HCT116 (cell line): ENCODE measurements around the gene DYNC2LI1. TPM values are rescaled to one million over a fixed set of nuclear protein-coding genes. Genes with fewer than 3 reads are reported as not detected.

Source experiments
- ATAC-seq: fragments of 200-7000 bp; cut with Tn5 transposase; 2 replicates; pipeline ENCODE4 v1.9.1; 2020; ENCODE audit warnings: mild to moderate bottlenecking, moderate library complexity
- BruUV-seq: library from RNA; stranded (reverse); fragments of 400-500 nt; replicated peaks from 2 replicates; lab custom pipeline; 2021; lab: Mats Ljungman, UMichigan
- CTCF ChIA-PET: fragments of 300-600 bp; sonication (Branson Sonifier 250); formaldehyde crosslinking; loops from one replicate; lab custom pipeline; 2021; ENCODE audit warnings: antibody characterized with exemption; lab: Charles Lee
- POLR2A ChIA-PET: fragments of 300-600, 350-600 bp; sonication (Branson Sonifier 250); formaldehyde crosslinking; loops from one replicate; lab custom pipeline; 2021; ENCODE audit warnings: antibody characterized with exemption; lab: Charles Lee
- RAD21 ChIA-PET, 2 experiments: fragments of 300-600 bp; sonication (Branson Sonifier 250); formaldehyde crosslinking; loops; one replicate each; lab custom pipeline; 2023; ENCODE audit warnings: low total read pairs in 2 of 2; ENCODE audit not compliant: uncharacterized antibody in 2 of 2, unreplicated experiment in 2 of 2, low non-redundant PET in 1 of 2; lab: Charles Lee
- DNase-seq: peaks from one replicate; pipeline ENCODE4 v3.0.0-alpha.2; 2010; ENCODE audit warnings: low read depth, low spot score
- H2AFZ ChIP-seq: fragments of 200-600 bp; shearing (Covaris generic), sonication (generic); 2 replicates; pipeline ENCODE4 v1.6.1; 2017; ENCODE audit warnings: low read depth, mixed run types, mixed read lengths, antibody characterized with exemption, low read length; ENCODE audit not compliant: poor library complexity, severe bottlenecking
- H3K27ac ChIP-seq: 2 replicates; pipeline ENCODE4 v1.5.1; 2012; ENCODE audit warnings: low read depth, low read length
- H3K27me3 ChIP-seq: fragments of 200-600 bp; sonication (generic); 2 replicates; pipeline ENCODE4 v1.6.1; 2016; ENCODE audit warnings: mixed run types, low read length, mixed read lengths; ENCODE audit not compliant: insufficient read depth
- H3K36me3 ChIP-seq, 2 experiments: fragments of 200-500 bp in 1 of 2; fragments of 200-600 bp in 1 of 2; sonication (Bioruptor generic) in 1 of 2; sonication (generic) in 1 of 2; 2 replicates each; pipeline versions ENCODE4 v1.5.1 to v1.6.1; 2014 to 2016; ENCODE audit warnings: low read length in 2 of 2, inconsistent platforms in 1 of 2, mixed read lengths in 1 of 2, mixed run types in 1 of 2; ENCODE audit not compliant: insufficient read depth in 2 of 2, control insufficient read depth in 1 of 2
- H3K4me1 ChIP-seq, 2 experiments: fragments of 200-600 bp in 1 of 2; sonication (generic) in 1 of 2; 2 replicates each; pipeline versions ENCODE4 v1.5.1 to v1.6.1; 2012 to 2017; ENCODE audit warnings: low read length in 2 of 2, inconsistent platforms in 1 of 2, mild to moderate bottlenecking in 1 of 2, mixed read lengths in 1 of 2, mixed run types in 1 of 2, moderate library complexity in 1 of 2; ENCODE audit not compliant: insufficient read depth in 2 of 2, control insufficient read depth in 1 of 2
- H3K4me2 ChIP-seq: fragments of 200-600 bp; sonication (generic); 2 replicates; pipeline ENCODE4 v1.6.1; 2017; ENCODE audit warnings: mixed run types, low read length, mixed read lengths
- H3K4me3 ChIP-seq, 2 experiments: fragments of 200-600 bp in 1 of 2; sonication (generic) in 1 of 2; replicated peaks in 1 of 2; 2 replicates each; pipeline ENCODE4 v1.5.1; 2011 to 2016; ENCODE audit warnings: low read length in 2 of 2, control low read depth in 1 of 2, low read depth in 1 of 2, mild to moderate bottlenecking in 1 of 2, mixed read lengths in 1 of 2, mixed run types in 1 of 2
- H3K79me2 ChIP-seq: fragments of 200-600 bp; sonication (generic); 2 replicates; pipeline ENCODE4 v1.6.1; 2017; ENCODE audit warnings: mild to moderate bottlenecking, mixed run types, low read length, moderate library complexity, mixed read lengths; ENCODE audit not compliant: insufficient read depth
- H3K9ac ChIP-seq: fragments of 200-600 bp; sonication (generic); 2 replicates; pipeline ENCODE4 v1.6.1; 2016; ENCODE audit warnings: low read length, mixed read lengths
- H3K9me2 ChIP-seq: fragments of 200-600 bp; sonication (generic), shearing (Covaris generic); 2 replicates; pipeline ENCODE4 v1.6.1; 2017; ENCODE audit warnings: mixed run types, mild to moderate bottlenecking, moderate library complexity; ENCODE audit not compliant: insufficient read depth
- H3K9me3 ChIP-seq, 2 experiments: fragments of 200-500 bp in 1 of 2; fragments of 200-600 bp in 1 of 2; sonication (Bioruptor generic) in 1 of 2; sonication (generic) in 1 of 2; 2 replicates each; pipeline ENCODE4 v1.6.1; 2014 to 2017; ENCODE audit warnings: low read length in 2 of 2, mixed read lengths in 2 of 2, inconsistent platforms in 1 of 2, low read depth in 1 of 2, mild to moderate bottlenecking in 1 of 2, mixed run types in 1 of 2, moderate library complexity in 1 of 2; ENCODE audit not compliant: control insufficient read depth in 1 of 2, insufficient read depth in 1 of 2
- H4K20me1 ChIP-seq: fragments of 200-600 bp; sonication (generic), shearing (Covaris generic); 2 replicates; pipeline ENCODE4 v1.6.1; 2017; ENCODE audit warnings: mixed run types, mild to moderate bottlenecking, moderate library complexity; ENCODE audit not compliant: insufficient read depth
- CBX3 ChIP-seq: IDR thresholded peaks from 2 replicates; pipeline ENCODE4 v1.6.1; 2012; ENCODE audit warnings: low read depth
- CEBPB ChIP-seq: IDR thresholded peaks from 2 replicates; pipeline ENCODE4 v1.6.1; 2012; ENCODE audit warnings: low read depth
- EGR1 ChIP-seq: IDR thresholded peaks from 2 replicates; pipeline ENCODE4 v1.6.1; 2012; ENCODE audit warnings: low read depth
- ELF1 ChIP-seq: IDR thresholded peaks from 2 replicates; pipeline ENCODE4 v1.6.1; 2012; ENCODE audit warnings: low read depth, borderline replicate concordance
- EZH2phosphoT487 ChIP-seq: fragments of 200-600 bp; IDR thresholded peaks from 2 replicates; pipeline ENCODE4 v1.6.1; 2018; ENCODE audit warnings: antibody characterized with exemption, borderline replicate concordance
- JUND ChIP-seq: IDR thresholded peaks from 2 replicates; pipeline ENCODE4 v1.6.1; 2012
- POLR2A ChIP-seq: IDR thresholded peaks from 2 replicates; pipeline ENCODE4 v1.7.0; 2011; ENCODE audit warnings: borderline replicate concordance; ENCODE audit not compliant: insufficient read depth, insufficient read length; ENCODE audit errors: extremely low read depth
- POLR2AphosphoS5 ChIP-seq: IDR thresholded peaks from 2 replicates; pipeline ENCODE4 v1.6.1; 2011; ENCODE audit warnings: mild to moderate bottlenecking, low read depth, low read length, moderate library complexity
- RAD21 ChIP-seq: IDR thresholded peaks from 2 replicates; pipeline ENCODE4 v1.6.1; 2012; ENCODE audit warnings: low read depth, mild to moderate bottlenecking
- SIN3A ChIP-seq: IDR thresholded peaks from 2 replicates; pipeline ENCODE4 v1.6.1; 2012; ENCODE audit warnings: low read depth
- SP1 ChIP-seq: IDR thresholded peaks from 2 replicates; pipeline ENCODE4 v1.6.1; 2012; ENCODE audit warnings: low read depth
- SRF ChIP-seq: IDR thresholded peaks from 2 replicates; pipeline ENCODE4 v1.6.1; 2012; ENCODE audit warnings: low read depth
- TCF7L2 ChIP-seq: IDR thresholded peaks from 2 replicates; pipeline ENCODE4 v1.7.0; 2011; ENCODE audit warnings: borderline replicate concordance, inconsistent platforms; ENCODE audit not compliant: insufficient read depth, insufficient read length; ENCODE audit errors: extremely low read depth
- ZFX ChIP-seq: fragments of 450-650 bp; IDR thresholded peaks from 2 replicates; pipeline ENCODE4 v1.6.1; 2017
- ZNF274 ChIP-seq: fragments of 200-500 bp; sonication (Bioruptor generic); IDR thresholded peaks from 2 replicates; pipeline ENCODE4 v1.6.1; 2014; ENCODE audit warnings: mild to moderate bottlenecking, low read depth, low read length, inconsistent platforms
- intact Hi-C: fragments of 100-400 bp; cut with micrococcal nuclease; formaldehyde crosslinking; loops from 2 replicates; pipeline ENCODE4 v1.10.0; 2022
- total RNA-seq: library from RNA; stranded (reverse); gene quantifications from one replicate; pipeline ENCODE4 v1.2.1, GENCODE V29; 2021; ENCODE audit not compliant: unreplicated experiment
- TF ChIP-seq, protein P1 (sequence below), 3 experiments: fragments of 200-600 bp in 1 of 3; sonication (generic) in 1 of 3; IDR thresholded peaks in 2 of 3; conservative IDR thresholded peaks in 1 of 3; 2 replicates each; pipeline ENCODE4 v1.5.1; 2012 to 2017; ENCODE audit warnings: low read depth in 2 of 3, low read length in 2 of 3, antibody characterized with exemption in 1 of 3, borderline replicate concordance in 1 of 3, control low read depth in 1 of 3, mild to moderate bottlenecking in 1 of 3, mixed read lengths in 1 of 3, mixed run types in 1 of 3, moderate library complexity in 1 of 3; ENCODE audit not compliant: insufficient read depth in 1 of 3
- TF ChIP-seq, protein P2 (sequence below): IDR thresholded peaks from 2 replicates; pipeline ENCODE4 v1.6.1; 2012; ENCODE audit warnings: low read depth
- TF ChIP-seq, protein P3 (sequence below): IDR thresholded peaks from 2 replicates; pipeline ENCODE4 v1.6.1; 2012
- TF ChIP-seq, protein P4 (sequence below): IDR thresholded peaks from 2 replicates; pipeline ENCODE4 v1.6.1; 2012

DYNC2LI1 gene
- total RNA-seq, 1 experiment from 2014 or later, result 16.7 TPM

DNA sequence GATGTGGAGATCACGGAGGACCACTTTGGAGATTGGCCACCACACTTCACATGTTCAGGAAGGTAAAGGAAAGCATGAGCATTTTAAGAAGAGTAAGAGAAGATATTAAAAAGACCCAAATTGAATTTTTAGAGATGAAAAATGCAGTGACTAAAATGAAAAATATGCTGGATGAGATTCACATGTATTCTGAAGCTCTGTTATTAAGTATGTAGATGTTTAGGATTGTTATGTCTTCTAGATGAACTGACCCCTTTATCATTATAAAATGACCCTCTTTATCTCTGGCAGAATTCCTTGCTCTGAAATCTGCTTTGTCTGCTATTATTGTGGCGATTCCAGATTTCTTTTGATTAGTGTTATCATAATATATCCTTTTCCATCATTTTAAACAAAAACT, 36.0 kb upstream of the DYNC2LI1 start:
- ChIA-PET POLR2A (no interaction called here), CTCF (no interaction called here), RAD21 (no interaction called here)
- Histone ChIP-seq H3K9me2 (no peaks in the 10 kb centered on the region), H4K20me1 (no peaks in the 10 kb centered on the region), H3K79me2 (no peaks in the 10 kb centered on the region), H3K27ac (no peak overlapping the region), H3K4me1 (peaks cover 2 to 12% of the 10 kb centered on the region in 2 experiments; a peak in 3 of 4 replicates), H3K9me3 (no peaks in the 10 kb centered on the region), H3K4me3 (no peak overlapping the region), H3K27me3 (no peaks in the 10 kb centered on the region), H3K9ac (no peak overlapping the region), H3K4me2 (peak overlapping the region; percentile 52), H3K36me3 (peaks cover 0 to under 1% of the 10 kb centered on the region in 2 experiments; a peak in 1 of 4 replicates), H2AFZ (no peak overlapping the region)
- TF ChIP-seq TCF7L2, result no peak
- no peak for TF ChIP-seq SRF
- no peak for TF ChIP-seq ZNF274
- no peak for TF ChIP-seq ZFX
- TF ChIP-seq RAD21, result no peak
- TF ChIP-seq SIN3A, result no peak
- TF ChIP-seq ELF1, result no peak
- TF ChIP-seq, protein P1, sequence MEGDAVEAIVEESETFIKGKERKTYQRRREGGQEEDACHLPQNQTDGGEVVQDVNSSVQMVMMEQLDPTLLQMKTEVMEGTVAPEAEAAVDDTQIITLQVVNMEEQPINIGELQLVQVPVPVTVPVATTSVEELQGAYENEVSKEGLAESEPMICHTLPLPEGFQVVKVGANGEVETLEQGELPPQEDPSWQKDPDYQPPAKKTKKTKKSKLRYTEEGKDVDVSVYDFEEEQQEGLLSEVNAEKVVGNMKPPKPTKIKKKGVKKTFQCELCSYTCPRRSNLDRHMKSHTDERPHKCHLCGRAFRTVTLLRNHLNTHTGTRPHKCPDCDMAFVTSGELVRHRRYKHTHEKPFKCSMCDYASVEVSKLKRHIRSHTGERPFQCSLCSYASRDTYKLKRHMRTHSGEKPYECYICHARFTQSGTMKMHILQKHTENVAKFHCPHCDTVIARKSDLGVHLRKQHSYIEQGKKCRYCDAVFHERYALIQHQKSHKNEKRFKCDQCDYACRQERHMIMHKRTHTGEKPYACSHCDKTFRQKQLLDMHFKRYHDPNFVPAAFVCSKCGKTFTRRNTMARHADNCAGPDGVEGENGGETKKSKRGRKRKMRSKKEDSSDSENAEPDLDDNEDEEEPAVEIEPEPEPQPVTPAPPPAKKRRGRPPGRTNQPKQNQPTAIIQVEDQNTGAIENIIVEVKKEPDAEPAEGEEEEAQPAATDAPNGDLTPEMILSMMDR (IDR thresholded peaks at IDR 0.05 in 2 of 3, conservative IDR thresholded peaks at IDR 0.05 in 1 of 3; ENCODE audit: borderline replicate concordance in 1 of 3, insufficient read depth in 1 of 3, low read depth in 2 of 3, low read length in 2 of 3), result no peak
- no peak for TF ChIP-seq JUND
- TF ChIP-seq, protein P2, sequence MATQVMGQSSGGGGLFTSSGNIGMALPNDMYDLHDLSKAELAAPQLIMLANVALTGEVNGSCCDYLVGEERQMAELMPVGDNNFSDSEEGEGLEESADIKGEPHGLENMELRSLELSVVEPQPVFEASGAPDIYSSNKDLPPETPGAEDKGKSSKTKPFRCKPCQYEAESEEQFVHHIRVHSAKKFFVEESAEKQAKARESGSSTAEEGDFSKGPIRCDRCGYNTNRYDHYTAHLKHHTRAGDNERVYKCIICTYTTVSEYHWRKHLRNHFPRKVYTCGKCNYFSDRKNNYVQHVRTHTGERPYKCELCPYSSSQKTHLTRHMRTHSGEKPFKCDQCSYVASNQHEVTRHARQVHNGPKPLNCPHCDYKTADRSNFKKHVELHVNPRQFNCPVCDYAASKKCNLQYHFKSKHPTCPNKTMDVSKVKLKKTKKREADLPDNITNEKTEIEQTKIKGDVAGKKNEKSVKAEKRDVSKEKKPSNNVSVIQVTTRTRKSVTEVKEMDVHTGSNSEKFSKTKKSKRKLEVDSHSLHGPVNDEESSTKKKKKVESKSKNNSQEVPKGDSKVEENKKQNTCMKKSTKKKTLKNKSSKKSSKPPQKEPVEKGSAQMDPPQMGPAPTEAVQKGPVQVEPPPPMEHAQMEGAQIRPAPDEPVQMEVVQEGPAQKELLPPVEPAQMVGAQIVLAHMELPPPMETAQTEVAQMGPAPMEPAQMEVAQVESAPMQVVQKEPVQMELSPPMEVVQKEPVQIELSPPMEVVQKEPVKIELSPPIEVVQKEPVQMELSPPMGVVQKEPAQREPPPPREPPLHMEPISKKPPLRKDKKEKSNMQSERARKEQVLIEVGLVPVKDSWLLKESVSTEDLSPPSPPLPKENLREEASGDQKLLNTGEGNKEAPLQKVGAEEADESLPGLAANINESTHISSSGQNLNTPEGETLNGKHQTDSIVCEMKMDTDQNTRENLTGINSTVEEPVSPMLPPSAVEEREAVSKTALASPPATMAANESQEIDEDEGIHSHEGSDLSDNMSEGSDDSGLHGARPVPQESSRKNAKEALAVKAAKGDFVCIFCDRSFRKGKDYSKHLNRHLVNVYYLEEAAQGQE, result no peak
- no peak for TF ChIP-seq CEBPB
- TF ChIP-seq CBX3, result no peak
- no peak for TF ChIP-seq EZH2phosphoT487
- no peak for TF ChIP-seq SP1
- TF ChIP-seq EGR1, result no peak
- TF ChIP-seq, protein P3, sequence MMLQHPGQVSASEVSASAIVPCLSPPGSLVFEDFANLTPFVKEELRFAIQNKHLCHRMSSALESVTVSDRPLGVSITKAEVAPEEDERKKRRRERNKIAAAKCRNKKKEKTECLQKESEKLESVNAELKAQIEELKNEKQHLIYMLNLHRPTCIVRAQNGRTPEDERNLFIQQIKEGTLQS, result no peak
- TF ChIP-seq POLR2AphosphoS5, result no peak
- TF ChIP-seq POLR2A, result no peak
- TF ChIP-seq, protein P4, sequence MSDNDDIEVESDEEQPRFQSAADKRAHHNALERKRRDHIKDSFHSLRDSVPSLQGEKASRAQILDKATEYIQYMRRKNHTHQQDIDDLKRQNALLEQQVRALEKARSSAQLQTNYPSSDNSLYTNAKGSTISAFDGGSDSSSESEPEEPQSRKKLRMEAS, result no peak
- no peak for ATAC-seq
- intact Hi-C loops, result no loop called here
- no peak for DNase-seq
- no TSS peak for BruUV-seq
